GM15510 (cell line): ENCODE data around the gene AKAP11.

Experiments
- POLR2A ChIP-seq: IDR thresholded peaks from 3 replicates; pipeline ENCODE4 v1.6.1; 2011; ENCODE audit warnings: borderline replicate concordance; ENCODE audit not compliant: insufficient read length; ENCODE audit errors: extremely low read depth

AKAP11 gene

GRCh38 chr13:42348576-42348975 is 76.6 kb downstream of the AKAP11 start:
- TF ChIP-seq POLR2A = no peak

- TF ChIP-seq POLR2A = no peak
These were observed 78.2 kb downstream of the AKAP11 start for GRCh38 chr13:42350141-42350540.

GRCh38 chr13:42354241-42355091 is 82.5 kb downstream of the AKAP11 start:
- TF ChIP-seq POLR2A = no peak

- no peak for TF ChIP-seq POLR2A
These were observed 83.1 kb downstream of the AKAP11 start for GRCh38 chr13:42355092-42355485.

- TF ChIP-seq POLR2A = no peak
These were observed 83.7 kb downstream of the AKAP11 start for GRCh38 chr13:42355491-42356183.

- TF ChIP-seq POLR2A = no peak
These were observed 84.2 kb downstream of the AKAP11 start for GRCh38 chr13:42356184-42356575.

- TF ChIP-seq POLR2A = no peak
These were observed 88.2 kb downstream of the AKAP11 start for GRCh38 chr13:42360046-42360574.

- no peak for TF ChIP-seq POLR2A
These were observed 89.7 kb downstream of the AKAP11 start for GRCh38 chr13:42361701-42362100.

GRCh38 chr13:42363941-42364612 is 92.1 kb downstream of the AKAP11 start:
- TF ChIP-seq POLR2A = no peak

- TF ChIP-seq POLR2A = no peak
These were observed 92.7 kb downstream of the AKAP11 start for GRCh38 chr13:42364613-42365000.

GRCh38 chr13:42367831-42368230 is 95.9 kb downstream of the AKAP11 start:
- no peak for TF ChIP-seq POLR2A

GRCh38 chr13:42369071-42369797 is 97.3 kb downstream of the AKAP11 start:
- TF ChIP-seq POLR2A = no peak

GRCh38 chr13:42370229-42370628 is 98.3 kb downstream of the AKAP11 start:
- no peak for TF ChIP-seq POLR2A
